Stimulated activated CD8-positive, alpha-beta memory T cell treated with anti-CD3 and anti-CD28 coated beads, Interleukin-7, amount 100 ng/mL, for 48 hours (primary cell): ENCODE measurements around the gene MBOAT1.
A peak's percentile ranks its signal among the peaks of the same experiment; 100 is the strongest.
"Not testable (repeated sequence)": the region's sequence is repeated elsewhere in the genome, so short reads cannot be mapped to it uniquely, and the experiment has no call there.

Source experiments
- DNase-seq, 2 donors: peaks; one replicate each; pipeline ENCODE4 v3.0.0-alpha.2; 2020; ENCODE audit warnings: low read depth in 1 of 2; ENCODE audit errors: extremely low read depth in 1 of 2

Gene MBOAT1, protein sequence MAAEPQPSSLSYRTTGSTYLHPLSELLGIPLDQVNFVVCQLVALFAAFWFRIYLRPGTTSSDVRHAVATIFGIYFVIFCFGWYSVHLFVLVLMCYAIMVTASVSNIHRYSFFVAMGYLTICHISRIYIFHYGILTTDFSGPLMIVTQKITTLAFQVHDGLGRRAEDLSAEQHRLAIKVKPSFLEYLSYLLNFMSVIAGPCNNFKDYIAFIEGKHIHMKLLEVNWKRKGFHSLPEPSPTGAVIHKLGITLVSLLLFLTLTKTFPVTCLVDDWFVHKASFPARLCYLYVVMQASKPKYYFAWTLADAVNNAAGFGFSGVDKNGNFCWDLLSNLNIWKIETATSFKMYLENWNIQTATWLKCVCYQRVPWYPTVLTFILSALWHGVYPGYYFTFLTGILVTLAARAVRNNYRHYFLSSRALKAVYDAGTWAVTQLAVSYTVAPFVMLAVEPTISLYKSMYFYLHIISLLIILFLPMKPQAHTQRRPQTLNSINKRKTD

DNA sequence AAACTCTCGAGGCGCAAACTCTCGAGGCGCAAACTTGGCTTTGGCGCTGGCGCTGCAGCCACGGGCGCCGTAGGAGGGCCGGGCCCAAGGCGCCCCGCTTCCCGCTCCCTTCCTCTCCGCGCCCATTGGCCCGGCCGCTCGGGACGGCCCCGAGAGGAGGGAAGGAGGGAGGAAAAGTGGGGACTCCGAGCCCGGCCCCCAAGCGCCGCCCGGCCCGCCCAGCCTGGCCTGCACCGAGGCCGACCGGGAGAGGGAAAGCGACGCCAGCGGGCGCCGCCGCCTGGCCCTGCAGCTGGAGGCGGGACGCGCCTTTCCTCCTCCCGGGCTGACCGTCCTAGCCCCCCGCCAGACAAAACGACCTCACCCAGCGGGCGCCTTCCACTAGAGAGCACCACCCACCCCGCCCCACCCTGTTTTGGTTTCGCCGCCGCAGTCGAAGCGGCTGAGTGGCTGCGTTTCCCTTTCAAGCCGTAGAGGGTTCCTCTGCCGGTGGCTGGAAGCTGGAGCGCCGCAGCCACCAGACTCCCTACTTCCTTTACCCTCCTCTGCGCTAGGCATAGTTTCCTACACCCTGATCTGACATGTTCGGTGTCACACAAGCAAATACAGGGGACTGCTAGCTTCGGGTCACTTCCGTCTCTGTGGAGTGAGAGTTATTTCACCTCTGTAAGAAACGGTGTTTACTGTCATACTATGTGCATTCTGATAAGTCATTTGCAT lies at the start of gene MBOAT1:
TSS of gene MBOAT1 (minus strand) at position 78 of the 720 bp plus-strand sequence. CDS start 235 bp downstream, outside the sequence.
- peak; percentile 40 to 53 for DNase-seq

DNA sequence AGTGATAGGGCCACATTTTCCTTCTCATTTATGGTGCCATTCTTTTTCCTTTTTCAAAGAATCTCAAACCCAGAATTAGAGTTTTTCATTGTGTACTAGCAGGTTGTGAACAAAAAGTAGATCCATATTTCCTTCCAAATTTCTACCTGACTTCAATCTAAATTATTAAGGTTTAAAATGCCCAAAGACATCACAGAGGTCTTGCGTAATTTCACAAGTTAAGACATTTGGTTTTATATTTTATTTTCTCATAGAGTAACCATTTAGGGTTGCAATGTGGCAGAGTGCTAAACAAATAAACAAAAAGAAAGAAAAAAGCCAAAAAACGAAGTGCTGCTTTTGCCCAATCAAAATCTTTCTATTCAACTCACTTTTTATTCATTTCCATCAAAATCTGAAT lies 49.4 kb upstream of the MBOAT1 start:
- no peak for DNase-seq

DNA sequence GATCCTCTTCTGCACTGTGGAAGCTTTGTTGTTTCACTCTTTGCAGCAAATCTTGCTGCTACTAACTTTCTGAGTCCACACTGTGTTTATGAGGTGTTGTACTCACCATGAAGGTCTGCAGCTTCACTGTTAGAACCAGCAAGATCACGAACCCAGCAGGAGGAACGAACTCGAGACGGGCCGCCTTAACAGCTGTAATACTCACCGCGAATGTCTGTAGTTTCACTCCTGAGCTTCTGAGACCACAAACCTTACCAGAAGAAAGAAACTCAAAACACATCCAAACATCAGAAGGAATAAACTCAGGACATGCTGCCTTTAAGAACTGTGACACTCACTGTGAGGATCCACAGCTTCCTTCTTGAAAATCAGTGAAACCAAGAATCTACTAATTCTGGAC lies 48.1 kb upstream of the MBOAT1 start:
- no peak for DNase-seq

DNA sequence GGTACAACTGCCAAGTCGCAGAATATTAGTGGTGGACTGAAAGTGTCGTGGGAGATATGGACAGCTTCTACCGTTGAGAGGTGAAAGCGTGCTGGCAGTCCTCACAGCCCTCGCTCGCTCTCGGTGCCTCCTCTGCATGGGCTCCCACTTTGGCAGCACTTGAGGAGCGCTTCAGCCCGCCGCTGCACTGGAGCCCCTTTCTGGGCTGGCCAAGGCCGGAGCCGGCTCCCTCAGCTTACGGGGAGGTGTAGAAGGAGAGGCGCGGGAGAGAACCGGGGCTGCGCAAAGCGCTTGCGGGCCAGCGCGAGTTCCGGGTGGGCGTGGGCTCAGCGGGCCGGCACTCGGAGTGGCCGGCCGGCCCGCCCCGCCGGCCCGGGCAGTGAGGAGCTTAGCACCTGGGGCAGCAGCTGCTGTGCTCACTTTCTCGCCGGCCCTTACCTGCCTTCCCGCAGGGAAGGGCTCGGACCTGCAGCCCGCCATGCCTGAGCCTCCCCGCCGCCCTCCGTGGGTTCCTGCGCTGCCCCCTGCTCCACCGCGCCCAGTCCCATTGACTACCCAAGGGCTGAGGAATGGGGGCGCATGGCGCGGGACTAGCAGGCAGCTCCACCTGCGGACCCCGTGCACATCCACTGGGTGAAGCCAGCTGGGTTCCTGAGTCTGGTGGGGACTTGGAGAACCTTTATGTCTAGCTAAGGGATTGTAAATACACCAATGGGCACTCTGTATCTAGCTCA lies 47.2 kb upstream of the MBOAT1 start:
- DNase-seq = no peak

DNA sequence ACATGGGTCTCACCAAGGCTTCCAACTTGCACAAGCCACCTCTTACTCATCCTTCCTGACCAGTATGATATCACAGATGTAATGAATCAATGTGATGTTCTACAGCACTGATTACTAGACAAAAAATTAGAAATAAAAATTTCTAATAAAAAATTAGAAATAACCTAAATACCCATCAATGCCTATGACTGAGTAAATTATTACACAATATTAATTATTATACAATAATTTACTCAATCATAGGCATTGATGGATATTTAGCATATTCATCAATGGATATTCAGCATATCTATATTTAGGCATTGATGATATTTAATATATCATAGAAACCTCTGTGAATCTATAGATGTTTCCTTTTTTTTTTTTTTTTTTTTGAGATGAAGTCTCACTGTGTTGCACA lies 43.2 kb upstream of the MBOAT1 start:
- DNase-seq = no peak

DNA sequence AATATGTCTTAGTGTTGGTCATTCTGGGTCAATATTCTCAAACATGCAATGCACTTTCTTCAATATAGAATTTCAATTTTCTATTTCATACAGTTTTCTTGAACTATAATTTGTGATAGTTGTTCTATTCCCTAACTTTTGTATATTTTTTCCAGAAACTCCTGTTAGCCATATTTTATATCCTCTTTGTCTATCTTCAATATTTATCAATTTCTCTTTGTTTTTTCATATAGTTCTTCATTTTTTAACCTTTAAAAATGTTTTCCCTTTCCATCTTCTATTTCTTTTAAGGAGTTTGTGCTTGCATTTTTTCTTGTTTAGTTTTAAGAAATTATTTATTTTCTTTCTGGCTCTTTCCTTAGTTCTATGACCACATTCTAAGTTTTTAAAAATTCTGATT lies 42.0 kb upstream of the MBOAT1 start:
- no peak for DNase-seq

DNA sequence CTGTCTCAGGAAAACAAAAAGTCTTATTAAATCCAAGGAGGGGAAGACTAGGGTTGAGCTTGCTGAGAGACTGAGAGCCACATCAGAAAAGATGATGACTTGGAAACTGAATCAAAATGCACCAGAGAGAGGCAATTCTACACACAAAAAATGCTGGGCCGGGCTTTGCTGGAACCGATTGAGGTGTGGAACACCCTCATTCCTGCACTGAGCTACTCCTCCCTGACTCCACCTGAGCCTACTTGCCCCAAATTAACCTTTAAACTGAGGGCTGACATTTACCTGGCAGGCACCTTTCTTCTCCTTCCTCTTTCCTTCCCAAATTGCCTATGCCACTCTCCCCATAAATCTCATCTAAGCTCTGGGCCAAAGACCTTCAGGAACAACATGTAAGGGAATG lies 40.8 kb upstream of the MBOAT1 start:
- no peak for DNase-seq

DNA sequence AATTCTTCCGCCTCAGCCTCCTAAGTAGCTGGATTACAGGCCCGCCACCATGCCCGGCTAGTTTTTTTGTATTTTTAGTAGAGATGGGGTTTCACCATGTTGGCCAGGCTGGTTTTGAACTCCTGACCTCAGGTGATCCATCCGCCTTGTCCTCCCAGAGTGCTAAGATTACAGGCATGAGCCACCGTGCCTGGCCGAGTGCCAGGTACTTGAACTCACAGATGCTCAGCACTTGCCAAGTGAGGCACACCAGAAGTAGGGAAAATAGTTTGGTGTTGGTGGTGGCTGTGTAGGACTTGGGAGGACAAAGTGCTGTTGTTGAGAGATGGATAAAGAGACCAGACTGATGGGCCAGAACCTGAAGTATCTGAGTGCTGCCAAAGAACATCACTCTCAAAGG lies 40.0 kb upstream of the MBOAT1 start:
- no peak for DNase-seq

DNA sequence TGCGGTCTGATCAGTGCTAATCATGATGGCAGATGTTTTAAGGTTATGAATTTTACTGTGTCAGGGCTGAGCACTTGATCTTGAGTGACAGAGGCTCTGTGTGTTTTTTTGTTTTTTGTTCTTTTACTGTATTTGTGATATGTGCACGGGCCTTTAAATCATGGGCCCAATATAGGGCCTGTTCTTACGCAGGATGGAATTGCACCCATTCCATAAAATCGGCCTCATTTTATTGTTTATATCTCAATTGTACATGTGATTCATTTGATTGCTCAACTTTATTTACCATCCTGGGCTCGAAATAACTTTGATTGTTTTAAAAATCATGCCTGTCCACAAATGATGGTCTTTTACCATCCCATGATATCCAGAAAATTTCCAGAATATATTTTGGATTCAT lies 39.3 kb upstream of the MBOAT1 start:
- no peak for DNase-seq

DNA sequence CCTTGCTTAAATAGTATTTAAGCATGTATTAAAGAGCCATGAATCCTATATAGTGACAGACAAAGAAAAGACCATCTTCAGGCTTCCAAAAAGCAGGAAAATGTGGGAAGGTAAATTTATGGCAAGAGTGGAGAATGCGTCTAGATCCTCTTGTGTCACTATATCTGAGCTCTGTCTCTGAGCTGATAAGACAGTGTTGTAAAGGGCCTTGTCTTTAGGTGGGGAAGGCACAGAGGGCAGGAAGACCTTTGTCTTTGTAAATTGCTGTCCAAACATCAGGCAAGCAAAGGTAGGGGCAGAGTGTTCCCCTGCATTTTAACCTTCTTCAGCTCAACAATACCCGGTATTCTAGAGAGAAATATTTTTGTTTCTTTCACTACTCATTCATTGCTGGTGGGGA lies 33.9 kb upstream of the MBOAT1 start:
- DNase-seq = no peak

DNA sequence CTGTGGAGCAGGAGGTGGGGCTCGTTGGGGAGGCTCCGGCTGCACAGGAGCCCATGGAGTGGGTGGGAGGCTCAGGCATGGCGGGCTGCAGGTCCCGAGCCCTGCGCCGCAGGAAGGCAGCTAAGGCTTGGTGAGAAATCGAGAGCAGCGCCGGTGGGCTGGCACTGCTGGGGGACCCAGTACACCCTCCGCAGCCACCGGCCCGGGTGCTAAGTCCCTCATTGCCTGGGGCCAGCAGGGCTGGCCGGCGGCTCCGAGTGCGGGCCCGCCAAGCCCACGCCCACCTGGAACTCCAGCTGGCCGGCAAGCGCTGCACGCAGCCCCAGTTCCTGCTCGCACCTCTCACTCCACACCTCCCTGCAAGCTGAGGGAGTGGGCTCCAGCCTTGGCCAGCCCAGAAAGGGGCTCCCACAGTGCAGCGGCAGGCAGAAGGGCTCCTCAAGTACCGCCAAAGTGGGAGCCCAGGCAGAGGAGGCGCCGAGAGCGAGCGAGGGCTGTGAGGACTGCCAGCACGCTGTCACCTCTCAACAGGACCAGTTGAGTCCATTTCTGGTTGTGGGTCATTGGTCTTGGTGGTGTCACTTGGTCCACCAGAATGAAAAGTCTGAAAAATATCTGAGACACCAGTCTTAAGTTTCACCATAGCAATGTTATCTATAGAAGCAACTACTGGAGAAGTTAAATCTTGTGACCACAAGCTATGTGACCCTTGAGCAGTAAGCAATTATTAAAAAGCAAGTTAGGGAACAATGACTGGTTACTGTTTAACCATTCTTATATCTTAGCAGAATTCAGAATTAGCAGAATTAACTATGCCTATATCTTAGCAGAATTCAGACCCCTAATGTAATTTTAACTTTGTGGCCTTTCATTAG lies 32.8 kb upstream of the MBOAT1 start:
- DNase-seq = not testable (repeated sequence)

DNA sequence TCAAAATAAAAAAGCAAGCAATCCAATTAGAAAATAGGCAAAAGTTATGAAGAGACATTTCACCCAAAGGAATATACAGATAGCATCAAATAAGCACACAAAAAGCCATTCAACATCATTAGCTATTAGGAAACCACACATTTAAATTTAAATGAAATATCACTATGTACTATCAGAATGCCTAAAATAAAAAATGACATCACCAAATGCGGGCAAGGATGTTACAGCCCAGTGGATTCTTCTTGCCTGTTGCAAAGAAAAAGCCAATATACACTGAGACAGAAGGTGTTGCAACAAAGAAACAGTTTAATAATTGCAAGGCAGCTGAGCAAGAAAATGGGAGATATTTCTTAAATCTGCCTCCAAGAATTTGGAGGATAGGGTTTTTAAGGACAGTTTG lies 31.0 kb upstream of the MBOAT1 start:
- no peak for DNase-seq

DNA sequence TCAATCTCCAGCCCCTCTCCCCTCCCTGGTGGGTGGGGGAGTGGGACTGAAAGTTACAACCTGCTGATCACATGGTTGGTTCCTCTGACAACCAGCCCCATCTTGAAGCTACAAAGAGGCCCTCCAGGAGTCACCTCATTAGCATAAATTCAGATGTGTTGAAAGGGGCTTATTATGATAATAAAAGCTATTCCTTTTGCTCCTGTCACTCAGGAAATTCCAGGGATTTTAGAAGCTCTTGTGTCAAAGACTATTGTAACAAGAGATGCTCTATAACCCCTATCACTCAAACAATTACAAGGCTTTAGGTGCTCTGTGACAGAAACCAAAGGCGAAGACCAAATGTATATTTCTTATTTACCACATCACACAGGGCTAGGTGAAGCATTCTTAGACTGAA lies 30.1 kb upstream of the MBOAT1 start:
- DNase-seq = no peak

DNA sequence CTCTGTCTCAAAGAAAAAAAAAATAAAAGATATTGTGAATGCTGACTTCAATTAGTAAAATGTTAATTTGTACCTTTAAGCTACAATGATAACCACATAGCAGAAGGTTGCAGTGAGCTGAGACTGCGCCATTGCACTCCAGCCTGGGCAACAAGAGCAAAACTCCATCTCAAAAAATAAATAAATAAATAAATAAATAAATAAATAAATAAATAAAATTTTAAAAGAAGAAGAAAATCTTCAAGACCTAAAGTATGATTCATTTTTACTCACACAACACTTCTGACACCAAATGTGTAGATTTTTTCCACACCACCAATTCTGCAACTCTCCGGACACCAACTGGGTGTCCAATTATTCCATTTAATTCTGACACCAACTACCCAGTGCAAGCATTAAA lies 28.8 kb upstream of the MBOAT1 start:
- no peak for DNase-seq

DNA sequence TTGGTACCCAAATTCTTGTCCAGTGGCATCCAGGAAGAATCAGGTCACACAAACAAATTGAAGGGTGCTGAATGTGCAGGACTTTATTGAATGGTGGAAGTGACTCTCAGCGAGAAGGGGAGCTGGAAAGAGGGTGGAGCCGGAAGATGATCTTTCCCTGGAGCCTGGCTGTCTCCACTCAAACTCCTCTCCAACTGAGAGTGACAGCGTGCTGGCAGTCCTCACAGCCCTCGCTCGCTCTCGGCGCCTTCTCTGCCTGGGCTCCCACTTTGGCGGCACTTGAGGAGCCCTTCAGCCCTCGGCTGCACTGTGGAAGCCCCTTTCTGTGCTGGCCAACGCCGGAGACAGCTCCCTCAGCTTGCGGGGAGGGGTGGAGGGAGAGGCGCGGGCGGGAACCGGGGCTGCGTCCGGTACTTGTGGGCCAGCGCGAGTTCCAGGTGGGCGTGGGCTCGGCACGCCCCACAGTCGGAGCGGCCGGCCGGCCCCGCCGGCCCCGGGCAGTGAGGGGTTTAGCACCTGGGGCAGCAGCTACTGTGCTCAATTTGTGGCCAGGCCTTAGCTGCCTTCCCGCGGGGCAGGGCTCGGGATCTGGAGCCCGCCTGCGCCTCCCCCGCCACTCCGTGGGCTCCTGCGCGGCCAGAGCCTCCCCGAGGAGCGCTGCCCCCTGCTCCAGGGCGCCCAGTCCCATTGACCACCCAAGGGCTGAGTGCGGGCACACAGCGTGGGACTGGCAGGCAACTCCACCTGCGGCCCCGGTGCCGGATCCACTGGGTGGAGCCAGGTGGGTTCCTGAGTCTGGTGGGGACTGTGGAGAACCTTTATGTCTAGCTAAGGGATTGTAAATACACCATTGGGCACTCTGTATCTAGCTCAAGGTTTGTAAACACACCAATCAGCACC lies 26.7 kb upstream of the MBOAT1 start:
- DNase-seq = no peak

DNA sequence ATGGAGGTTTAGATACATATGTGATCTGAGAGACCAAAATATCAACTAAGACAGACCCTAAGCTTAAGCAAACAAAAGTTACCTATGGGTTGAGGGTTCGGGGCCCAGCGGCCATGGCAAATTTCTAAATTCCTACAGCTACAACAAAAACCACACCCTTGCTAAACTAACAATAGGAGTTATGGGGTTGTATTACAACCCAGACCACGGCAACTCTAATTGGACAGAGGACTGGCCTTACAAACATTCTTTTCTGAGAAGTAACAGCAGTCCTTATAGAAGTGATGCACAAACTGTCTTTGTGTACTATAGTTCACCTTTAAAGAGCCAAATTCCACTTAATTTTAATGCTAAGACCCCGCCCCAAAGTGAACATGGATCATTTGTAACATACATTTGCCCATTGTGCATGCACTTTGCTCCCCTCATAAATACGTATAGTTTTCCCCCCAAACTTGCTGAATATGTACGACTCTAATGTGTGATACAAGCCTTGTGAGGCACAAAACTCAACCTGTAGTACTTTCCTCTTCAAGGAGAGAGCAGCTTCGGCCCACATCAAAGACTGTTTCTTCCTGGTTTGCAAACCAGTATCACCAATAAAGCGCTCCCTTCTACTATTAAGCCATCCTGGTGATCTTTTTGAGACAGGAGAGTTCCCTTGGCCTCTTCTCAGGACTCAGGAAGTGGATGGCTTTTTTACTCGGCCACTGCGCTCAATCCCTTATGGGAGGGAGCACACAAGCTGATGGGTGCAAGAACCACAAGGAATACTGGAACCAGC lies 25.6 kb upstream of the MBOAT1 start:
- DNase-seq = no peak

DNA sequence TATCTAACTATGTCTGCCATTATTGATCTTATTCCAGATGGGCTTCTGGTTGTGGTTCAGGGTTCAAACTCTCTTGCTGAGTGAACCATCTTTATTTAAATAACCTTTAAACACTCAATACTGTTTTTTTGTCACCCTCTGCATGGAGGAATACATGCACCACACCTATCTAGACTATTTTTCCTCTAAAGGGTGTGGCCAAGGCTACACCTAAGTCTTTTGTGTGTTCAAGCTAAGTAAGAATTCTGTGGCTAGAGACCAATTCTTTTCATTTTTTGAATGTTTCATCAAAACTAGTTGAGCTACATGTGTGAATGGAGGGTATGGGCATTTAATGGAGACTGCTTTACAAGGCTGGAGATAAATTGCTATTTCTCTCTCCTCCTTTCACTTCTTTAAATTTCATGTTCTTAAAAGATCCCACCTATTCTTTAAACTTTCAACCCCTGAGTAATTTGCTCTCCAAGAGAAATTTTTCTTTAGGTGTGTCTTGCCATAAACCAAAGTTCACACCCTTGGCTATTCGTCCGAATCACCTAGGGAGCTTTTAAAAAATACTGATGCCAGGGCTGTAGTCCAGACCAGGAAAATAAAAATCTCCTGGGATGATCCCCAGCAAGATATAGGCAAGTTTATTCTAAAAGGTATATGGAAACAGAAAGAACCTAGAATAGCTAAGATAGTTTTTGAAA lies 24.8 kb upstream of the MBOAT1 start:
- no peak for DNase-seq

DNA sequence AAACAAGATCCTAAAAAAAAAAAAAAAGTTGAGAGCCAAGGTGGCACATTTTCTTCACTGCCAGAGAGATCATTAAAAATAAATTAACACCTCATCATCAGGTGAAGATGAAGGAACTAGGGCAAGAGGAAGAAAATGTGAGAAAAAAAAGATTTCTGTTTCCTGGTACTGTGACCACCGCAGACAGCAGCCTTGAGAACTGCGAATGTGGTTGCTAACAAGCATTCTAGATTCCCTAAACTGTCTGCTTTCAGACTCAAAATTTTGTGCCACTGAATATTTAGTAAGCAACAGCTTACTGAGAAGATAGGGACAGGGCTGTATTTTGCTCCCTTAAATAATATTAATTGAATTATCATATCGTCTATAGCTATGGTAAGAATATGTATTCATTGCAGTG lies 24.1 kb upstream of the MBOAT1 start:
- no peak for DNase-seq
